Thyroid gland (tissue), 4 donors: ENCODE results near the gene HPS6. TPM values are rescaled to one million over a fixed set of nuclear protein-coding genes. Genes with fewer than 3 reads are reported as not detected.

Experiments used
- DNase-seq, 2 donors: peaks; one replicate each; pipeline ENCODE4 v3.0.0-alpha.2; 2019
- H3K27ac ChIP-seq, 3 donors: fragments of 200-600 bp; sonication (generic); 1 replicate in 2 of 3; 2 replicates in 1 of 3; pipeline ENCODE4 v1.5.1; 2016 to 2019; ENCODE audit warnings: mild to moderate bottlenecking in 1 of 3, moderate library complexity in 1 of 3
- H3K27me3 ChIP-seq: fragments of 200-600 bp; sonication (generic); one replicate; pipeline ENCODE4 v1.5.1; 2019
- H3K36me3 ChIP-seq, 2 donors: fragments of 200-600 bp; sonication (generic); one replicate each; pipeline ENCODE4 v1.5.1; 2016 to 2019
- H3K4me1 ChIP-seq, 2 donors: fragments of 200-600 bp; sonication (generic); one replicate each; pipeline ENCODE4 v1.5.1; 2017 to 2019
- H3K4me3 ChIP-seq, 3 donors: fragments of 200-600 bp; sonication (generic); replicated peaks in 1 of 3; 1 replicate in 2 of 3; 2 replicates in 1 of 3; pipeline ENCODE4 v1.5.1; 2016; ENCODE audit warnings: mild to moderate bottlenecking in 1 of 3
- H3K9me3 ChIP-seq: fragments of 200-600 bp; sonication (generic); one replicate; pipeline ENCODE4 v1.5.1; 2017
- CTCF ChIP-seq, 6 experiments: fragments of 200-600 bp in 3 of 6; fragments of 450-650 bp in 3 of 6; sonication (generic) in 3 of 6; IDR thresholded peaks; one replicate each; pipeline ENCODE4 v1.5.1; 2016 to 2019; ENCODE audit warnings: antibody characterized with exemption in 6 of 6, mild to moderate bottlenecking in 2 of 6, inconsistent platforms in 1 of 6, moderate library complexity in 1 of 6
- POLR2A ChIP-seq, 2 donors: fragments of 450-650 bp; IDR thresholded peaks; one replicate each; pipeline ENCODE4 v1.6.1; 2017; ENCODE audit warnings: antibody characterized with exemption in 2 of 2, mild to moderate bottlenecking in 2 of 2, moderate library complexity in 1 of 2
- WGBS, 2 donors: methylation state at CpG; one replicate each; pipeline ENCODE4 v1.1.5; 2017; 5-methylcytosine and 5-hydroxymethylcytosine counted together
- intact Hi-C: fragments of 100-400 bp; cut with DNase I; formaldehyde crosslinking; loops from one replicate; pipeline ENCODE4 v1.15.1; 2023
- total RNA-seq, 4 donors: library from RNA; depleted of rRNA; stranded (reverse); fragments of >200 nt; gene quantifications; one replicate each; pipeline ENCODE4 v1.2.3, GENCODE V29; 2016

HPS6 gene
- total RNA-seq, 4 donors from 2014 or later, result 18.7 to 28.5 (median 23.8) TPM

GRCh38 chr10:102068216-102068615 is 3.1 kb downstream of the HPS6 start:
- Histone ChIP-seq H3K9me3 (no peaks in the 10 kb centered on the region), H3K4me3 (no peak overlapping the region), H3K4me1 (peaks cover 14 to 30% of the 10 kb centered on the region in 2 donors), H3K27ac (no peak overlapping the region), H3K36me3 (peaks cover 0 to 10% of the 10 kb centered on the region in 2 donors), H3K27me3 (no peaks in the 10 kb centered on the region)
- intact Hi-C loops, result loop anchor here (5.0 kb wide), 1 partner anchor 231 kb away; no protein-coding TSS in a partner anchor
- 14 to 17% methylated on average over 1 of the region's 1 CpG for WGBS, 2 donors
- peak; percentile 64 to 66 for DNase-seq
- TF ChIP-seq CTCF (IDR thresholded peaks at IDR 0.05) (no peak), POLR2A (IDR thresholded peaks at IDR 0.05) (no peak)

GRCh38 chr10:102069071-102069470 is 3.9 kb downstream of the HPS6 start:
- H3K4me3 ChIP-seq, result no peak overlapping the region
- no peaks in the 10 kb centered on the region for H3K9me3 ChIP-seq
- H3K4me1 ChIP-seq, result peaks cover 14 to 30% of the 10 kb centered on the region in 2 donors
- peaks cover 0 to 10% of the 10 kb centered on the region in 2 donors for H3K36me3 ChIP-seq
- TF ChIP-seq POLR2A (IDR thresholded peaks at IDR 0.05), result no peak
- TF ChIP-seq CTCF (IDR thresholded peaks at IDR 0.05), result no peak
- intact Hi-C loops, result loop anchor here (5.0 kb wide), 1 partner anchor 232 kb away; no protein-coding TSS in a partner anchor
- no peaks in the 10 kb centered on the region for H3K27me3 ChIP-seq
- DNase-seq, result no peak
- H3K27ac ChIP-seq, result no peak overlapping the region

GRCh38 chr10:102072673-102073527 is 7.8 kb downstream of the HPS6 start:
- TF ChIP-seq POLR2A (IDR thresholded peaks at IDR 0.05), result no peak
- TF ChIP-seq CTCF (IDR thresholded peaks at IDR 0.05), result peak; percentile 63 to 91 (median 82)
- DNase-seq, result peak; percentile 79 to 82
- Histone ChIP-seq H3K27ac (no peak overlapping the region), H3K4me3 (no peak overlapping the region), H3K9me3 (no peaks in the 10 kb centered on the region), H3K36me3 (peaks cover 0 to under 1% of the 10 kb centered on the region in 2 donors), H3K27me3 (no peaks in the 10 kb centered on the region), H3K4me1 (peaks cover 4 to 6% of the 10 kb centered on the region in 2 donors)
- intact Hi-C loops, result no loop called here
- WGBS, 2 donors, result 74% methylated on average over 4 of the region's 4 CpGs

- intact Hi-C loops, result no loop called here
- WGBS, 2 donors, result 92 to 94% methylated on average over 3 of the region's 3 CpGs
Measured at GRCh38 chr10:102083541-102083940, 18.4 kb downstream of the HPS6 start.

More at GRCh38 chr10:102083541-102083940, 18.4 kb downstream of the HPS6 start:
- no peak overlapping the region for H3K4me3 ChIP-seq
- H3K9me3 ChIP-seq, result no peaks in the 10 kb centered on the region
- no peak for TF ChIP-seq POLR2A (IDR thresholded peaks at IDR 0.05)
- no peak for TF ChIP-seq CTCF (IDR thresholded peaks at IDR 0.05)
- H3K27ac ChIP-seq, result no peak overlapping the region
- H3K4me1 ChIP-seq, result no peaks in the 10 kb centered on the region
- H3K36me3 ChIP-seq, result no peaks in the 10 kb centered on the region
- no peak for DNase-seq
- no peaks in the 10 kb centered on the region for H3K27me3 ChIP-seq
